ENCODE data around the gene ZNG1B. TPM values are rescaled to one million over a fixed set of nuclear protein-coding genes. Genes with fewer than 3 reads are reported as not detected.
"Not testable (repeated sequence)": the region's sequence is repeated elsewhere in the genome, so short reads cannot be mapped to it uniquely, and the experiment has no call there.

Gene ZNG1B
- polyA plus RNA-seq (2012; rRNA removed): 14.5 and 19.8 TPM in 2 replicates
- polyA plus RNA-seq (2012; cell fraction: cytosol; rRNA removed): 22.9 and 46.1 TPM in 2 replicates
- polyA plus RNA-seq (2012; cell fraction: nucleus; rRNA removed): 9.0 and 17.3 TPM in 2 replicates

DNA sequence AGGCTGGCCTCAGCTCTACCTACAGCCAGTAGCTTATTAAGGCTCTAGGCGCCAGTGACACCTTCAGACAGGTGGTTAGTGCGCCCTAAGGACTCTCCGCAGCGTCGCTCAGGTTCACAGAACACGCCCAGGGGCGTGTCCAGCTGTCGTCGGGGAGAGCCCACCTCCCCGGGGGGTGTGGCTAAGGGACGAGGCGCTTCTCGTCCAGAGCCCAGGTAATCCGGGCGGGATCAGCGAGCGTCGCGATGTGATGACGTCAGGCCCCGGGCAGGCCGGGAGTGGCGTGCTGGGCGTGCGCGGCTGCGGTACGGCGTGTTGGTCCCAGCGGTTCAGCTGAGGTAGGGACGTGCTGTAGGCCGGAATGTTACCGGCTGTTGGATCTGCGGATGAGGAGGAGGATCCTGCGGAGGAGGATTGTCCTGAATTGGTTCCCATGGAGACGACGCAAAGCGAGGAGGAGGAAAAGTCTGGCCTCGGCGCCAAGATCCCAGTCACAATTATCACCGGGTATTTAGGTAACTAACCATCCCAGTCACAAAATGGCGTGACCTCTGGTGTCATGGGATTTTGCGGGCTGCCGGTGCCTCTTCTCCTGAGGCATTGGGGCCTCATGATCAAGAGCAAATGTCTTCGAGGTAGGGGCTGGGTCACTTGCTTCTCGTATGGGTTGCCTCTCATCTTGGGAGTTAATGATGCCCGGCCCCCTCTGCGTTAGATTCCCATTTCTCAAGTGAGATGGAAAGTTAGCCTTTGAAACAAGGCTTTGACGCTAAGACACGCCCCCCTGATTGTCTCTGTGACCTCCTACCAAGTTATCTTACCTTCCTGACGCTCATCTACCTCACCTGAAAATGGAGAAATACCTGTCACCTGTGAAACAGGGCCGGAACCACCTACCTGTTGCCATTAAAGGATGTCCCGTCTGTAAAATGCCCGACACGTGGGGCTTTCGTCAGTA, at the start of gene ZNG1B:
Gene ZNG1B (plus strand): TSS at position 184 of the 958 bp plus-strand sequence. CDS start 178 bp downstream, at position 362.
- H3K27me3 ChIP-seq (ENCODE audit: insufficient read depth); CTCF ChIA-PET; H3K9me3 ChIP-seq; H3K36me3 ChIP-seq (replicated peaks in 1 of 2; ENCODE audit: control insufficient read depth in 1 of 2, insufficient read depth in 2 of 2, low read length in 1 of 2); POLR2A ChIA-PET; H4K20me1 ChIP-seq (ENCODE audit: insufficient read depth); DNase-seq; H3K9me2 ChIP-seq; H3K4me1 ChIP-seq (ENCODE audit: control insufficient read depth in 1 of 2, insufficient read depth in 2 of 2, low read depth in 1 of 2, low read length in 1 of 2); H3F3A ChIP-seq (replicated peaks; ENCODE audit: insufficient read depth); H3K79me2 ChIP-seq (ENCODE audit: insufficient read depth): not testable (repeated sequence)
- 3% methylated on average over 14 of the region's 56 CpGs for WGBS (ENCODE audit: low lambda C conversion rate)
- peak within 1 kb of the TSS; percentile 48 to 64 for H3K4me3 ChIP-seq (ENCODE audit: low read depth in 2 of 2, low read length in 1 of 2)
- peak within 1 kb of the TSS; percentile 68 for H3K9ac ChIP-seq
- H3K27ac ChIP-seq (ENCODE audit: low read depth in 2 of 2, low read length in 1 of 2): peak within 1 kb of the TSS in 1 of 2 experiments; percentile 47; a peak in 1 of 4 replicates
- peak within 1 kb of the TSS; percentile 87 for H3K4me2 ChIP-seq
- peak within 1 kb of the TSS; percentile 29; the same call in 1 of the 2 replicates for H2AFZ ChIP-seq (ENCODE audit: low read depth)

DNA sequence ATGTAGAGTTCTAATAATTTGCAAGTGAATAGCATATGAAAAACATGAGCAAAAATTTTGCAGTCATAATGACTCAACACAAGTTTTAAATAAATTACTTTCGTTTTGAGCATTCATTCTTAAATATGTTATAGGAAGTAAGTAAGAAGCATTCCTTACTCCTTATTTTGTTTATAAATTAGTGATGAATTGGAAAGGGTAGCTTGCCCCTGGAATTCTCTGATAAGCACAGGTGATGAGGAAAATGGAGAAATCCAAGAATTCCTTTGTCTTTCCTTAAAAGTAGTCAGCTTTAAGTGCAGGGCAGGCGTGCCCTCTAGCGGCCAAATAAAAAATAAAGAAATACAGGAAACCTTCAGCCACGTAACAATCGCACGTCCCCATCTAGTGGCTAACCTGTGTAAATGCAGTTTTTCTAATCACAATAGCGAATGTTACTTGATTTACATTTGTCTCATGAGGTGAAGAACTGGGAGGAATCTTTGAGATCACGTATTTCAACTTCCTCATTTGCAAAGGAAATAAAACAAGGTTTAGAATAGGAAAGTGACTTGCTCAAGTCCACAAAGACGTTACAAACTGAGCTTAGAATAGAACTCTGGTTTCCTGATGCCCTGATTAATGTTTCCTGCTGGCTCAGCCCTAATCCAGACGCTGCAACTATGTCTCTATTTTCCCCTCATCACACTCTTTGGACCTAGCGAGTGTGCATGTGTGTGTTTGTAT, 47.2 kb upstream of the ZNG1B start:
- H3K4me1 ChIP-seq (ENCODE audit: control insufficient read depth in 1 of 2, insufficient read depth in 2 of 2, low read depth in 1 of 2, low read length in 1 of 2): no peaks in the 10 kb centered on the region
- H3K9ac ChIP-seq: peak overlapping the region; percentile 33; the same call in 1 of the 2 replicates
- no peaks in the 10 kb centered on the region for H3K9me2 ChIP-seq
- H3K9me3 ChIP-seq: no peaks in the 10 kb centered on the region
- no peaks in the 10 kb centered on the region for H3K36me3 ChIP-seq (replicated peaks in 1 of 2; ENCODE audit: control insufficient read depth in 1 of 2, insufficient read depth in 2 of 2, low read length in 1 of 2)
- DNase-seq: peak; percentile 75
- peak overlapping the region; percentile 97 for H2AFZ ChIP-seq (ENCODE audit: low read depth)
- POLR2A ChIA-PET: no interaction called here
- H3K27ac ChIP-seq (ENCODE audit: low read depth in 2 of 2, low read length in 1 of 2): no peak overlapping the region; a peak in 1 of 4 replicates
- H3K4me2 ChIP-seq: peak overlapping the region; percentile 72
- WGBS (ENCODE audit: low lambda C conversion rate): 9% methylated on average over 11 of the region's 11 CpGs
- H4K20me1 ChIP-seq (ENCODE audit: insufficient read depth): no peaks in the 10 kb centered on the region
- CTCF ChIA-PET: interaction anchor here (0.6 to 3.7 kb wide), 66 partner anchors 9 to 1030 kb away, joined by 3 to 98 read pairs (median 5); partner anchors contain the start of gene IL36RN
- no peaks in the 10 kb centered on the region for H3F3A ChIP-seq (replicated peaks; ENCODE audit: insufficient read depth)
- peak overlapping the region; percentile 24 to 66; a peak in 3 of 4 replicates for H3K4me3 ChIP-seq (ENCODE audit: low read depth in 2 of 2, low read length in 1 of 2)
- H3K79me2 ChIP-seq (ENCODE audit: insufficient read depth): no peaks in the 10 kb centered on the region
- TF ChIP-seq RCOR1 (IDR thresholded peaks at IDR 0.05; ENCODE audit: low read length) (no peak), RFX5 (IDR thresholded peaks at IDR 0.05; ENCODE audit: low read length) (no peak), CHD2 (IDR thresholded peaks at IDR 0.05; ENCODE audit: low read length, partially characterized antibody) (peak; percentile 29), RAD21 (IDR thresholded peaks at IDR 0.05; ENCODE audit: low read length) (peak; percentile 89), MXI1 (IDR thresholded peaks at IDR 0.05; ENCODE audit: low read depth, low read length) (no peak), RXRA (IDR thresholded peaks at IDR 0.05; ENCODE audit: borderline replicate concordance, low read depth) (no peak), EZH2phosphoT487 (IDR thresholded peaks at IDR 0.05; ENCODE audit: borderline replicate concordance, low read depth) (no peak), EP300 (IDR thresholded peaks at IDR 0.05; ENCODE audit: borderline replicate concordance in 1 of 2, low read depth in 1 of 2, low read length in 1 of 2) (no peak), FOXM1 (IDR thresholded peaks at IDR 0.05; ENCODE audit: low read depth) (no peak), SMC3 (IDR thresholded peaks at IDR 0.05; ENCODE audit: low read depth, low read length) (peak; percentile 85)
- TF ChIP-seq, protein P1, sequence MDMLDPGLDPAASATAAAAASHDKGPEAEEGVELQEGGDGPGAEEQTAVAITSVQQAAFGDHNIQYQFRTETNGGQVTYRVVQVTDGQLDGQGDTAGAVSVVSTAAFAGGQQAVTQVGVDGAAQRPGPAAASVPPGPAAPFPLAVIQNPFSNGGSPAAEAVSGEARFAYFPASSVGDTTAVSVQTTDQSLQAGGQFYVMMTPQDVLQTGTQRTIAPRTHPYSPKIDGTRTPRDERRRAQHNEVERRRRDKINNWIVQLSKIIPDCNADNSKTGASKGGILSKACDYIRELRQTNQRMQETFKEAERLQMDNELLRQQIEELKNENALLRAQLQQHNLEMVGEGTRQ (IDR thresholded peaks at IDR 0.05; ENCODE audit: borderline replicate concordance, low read depth, low read length): no peak
- TF ChIP-seq, protein P2, sequence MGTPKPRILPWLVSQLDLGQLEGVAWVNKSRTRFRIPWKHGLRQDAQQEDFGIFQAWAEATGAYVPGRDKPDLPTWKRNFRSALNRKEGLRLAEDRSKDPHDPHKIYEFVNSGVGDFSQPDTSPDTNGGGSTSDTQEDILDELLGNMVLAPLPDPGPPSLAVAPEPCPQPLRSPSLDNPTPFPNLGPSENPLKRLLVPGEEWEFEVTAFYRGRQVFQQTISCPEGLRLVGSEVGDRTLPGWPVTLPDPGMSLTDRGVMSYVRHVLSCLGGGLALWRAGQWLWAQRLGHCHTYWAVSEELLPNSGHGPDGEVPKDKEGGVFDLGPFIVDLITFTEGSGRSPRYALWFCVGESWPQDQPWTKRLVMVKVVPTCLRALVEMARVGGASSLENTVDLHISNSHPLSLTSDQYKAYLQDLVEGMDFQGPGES (IDR thresholded peaks at IDR 0.05; ENCODE audit: low read depth, low read length): no peak
- TF ChIP-seq, protein P3, sequence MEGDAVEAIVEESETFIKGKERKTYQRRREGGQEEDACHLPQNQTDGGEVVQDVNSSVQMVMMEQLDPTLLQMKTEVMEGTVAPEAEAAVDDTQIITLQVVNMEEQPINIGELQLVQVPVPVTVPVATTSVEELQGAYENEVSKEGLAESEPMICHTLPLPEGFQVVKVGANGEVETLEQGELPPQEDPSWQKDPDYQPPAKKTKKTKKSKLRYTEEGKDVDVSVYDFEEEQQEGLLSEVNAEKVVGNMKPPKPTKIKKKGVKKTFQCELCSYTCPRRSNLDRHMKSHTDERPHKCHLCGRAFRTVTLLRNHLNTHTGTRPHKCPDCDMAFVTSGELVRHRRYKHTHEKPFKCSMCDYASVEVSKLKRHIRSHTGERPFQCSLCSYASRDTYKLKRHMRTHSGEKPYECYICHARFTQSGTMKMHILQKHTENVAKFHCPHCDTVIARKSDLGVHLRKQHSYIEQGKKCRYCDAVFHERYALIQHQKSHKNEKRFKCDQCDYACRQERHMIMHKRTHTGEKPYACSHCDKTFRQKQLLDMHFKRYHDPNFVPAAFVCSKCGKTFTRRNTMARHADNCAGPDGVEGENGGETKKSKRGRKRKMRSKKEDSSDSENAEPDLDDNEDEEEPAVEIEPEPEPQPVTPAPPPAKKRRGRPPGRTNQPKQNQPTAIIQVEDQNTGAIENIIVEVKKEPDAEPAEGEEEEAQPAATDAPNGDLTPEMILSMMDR (IDR thresholded peaks at IDR 0.05): peak; percentile 99
- TF ChIP-seq, protein P4, sequence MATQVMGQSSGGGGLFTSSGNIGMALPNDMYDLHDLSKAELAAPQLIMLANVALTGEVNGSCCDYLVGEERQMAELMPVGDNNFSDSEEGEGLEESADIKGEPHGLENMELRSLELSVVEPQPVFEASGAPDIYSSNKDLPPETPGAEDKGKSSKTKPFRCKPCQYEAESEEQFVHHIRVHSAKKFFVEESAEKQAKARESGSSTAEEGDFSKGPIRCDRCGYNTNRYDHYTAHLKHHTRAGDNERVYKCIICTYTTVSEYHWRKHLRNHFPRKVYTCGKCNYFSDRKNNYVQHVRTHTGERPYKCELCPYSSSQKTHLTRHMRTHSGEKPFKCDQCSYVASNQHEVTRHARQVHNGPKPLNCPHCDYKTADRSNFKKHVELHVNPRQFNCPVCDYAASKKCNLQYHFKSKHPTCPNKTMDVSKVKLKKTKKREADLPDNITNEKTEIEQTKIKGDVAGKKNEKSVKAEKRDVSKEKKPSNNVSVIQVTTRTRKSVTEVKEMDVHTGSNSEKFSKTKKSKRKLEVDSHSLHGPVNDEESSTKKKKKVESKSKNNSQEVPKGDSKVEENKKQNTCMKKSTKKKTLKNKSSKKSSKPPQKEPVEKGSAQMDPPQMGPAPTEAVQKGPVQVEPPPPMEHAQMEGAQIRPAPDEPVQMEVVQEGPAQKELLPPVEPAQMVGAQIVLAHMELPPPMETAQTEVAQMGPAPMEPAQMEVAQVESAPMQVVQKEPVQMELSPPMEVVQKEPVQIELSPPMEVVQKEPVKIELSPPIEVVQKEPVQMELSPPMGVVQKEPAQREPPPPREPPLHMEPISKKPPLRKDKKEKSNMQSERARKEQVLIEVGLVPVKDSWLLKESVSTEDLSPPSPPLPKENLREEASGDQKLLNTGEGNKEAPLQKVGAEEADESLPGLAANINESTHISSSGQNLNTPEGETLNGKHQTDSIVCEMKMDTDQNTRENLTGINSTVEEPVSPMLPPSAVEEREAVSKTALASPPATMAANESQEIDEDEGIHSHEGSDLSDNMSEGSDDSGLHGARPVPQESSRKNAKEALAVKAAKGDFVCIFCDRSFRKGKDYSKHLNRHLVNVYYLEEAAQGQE (IDR thresholded peaks at IDR 0.05; ENCODE audit: low read depth, low read length): no peak
- H3K27me3 ChIP-seq (ENCODE audit: insufficient read depth): peaks cover 37% of the 10 kb centered on the region; the same call in 1 of the 2 replicates

All from SK-N-SH (cell line).